DOHH2 (cell line): ENCODE data around the gene RBMS3.

ENCODE experiments used
- H3F3A ChIP-seq: fragments of 200-600 bp; sonication (generic), shearing (Covaris generic); 2 replicates; pipeline ENCODE4 v1.6.0; 2016; ENCODE audit warnings: antibody characterized with exemption, mild to moderate bottlenecking; ENCODE audit not compliant: control insufficient read depth, insufficient read depth
- H3K27ac ChIP-seq: fragments of 200-600 bp; sonication (generic); 2 replicates; pipeline ENCODE4 v1.5.1; 2014; ENCODE audit warnings: low read depth, mild to moderate bottlenecking, low read length, moderate library complexity
- H3K27me3 ChIP-seq: fragments of 200-600 bp; sonication (generic); 2 replicates; pipeline ENCODE4 v1.6.1; 2014; ENCODE audit warnings: mild to moderate bottlenecking, low read length, mixed read lengths; ENCODE audit not compliant: control insufficient read depth
- H3K36me3 ChIP-seq: fragments of 200-600 bp; sonication (generic); 2 replicates; pipeline ENCODE4 v1.6.1; 2014; ENCODE audit warnings: mild to moderate bottlenecking, low read length, moderate library complexity, mixed read lengths; ENCODE audit not compliant: control insufficient read depth
- H3K4me1 ChIP-seq: fragments of 200-600 bp; sonication (generic); 2 replicates; pipeline ENCODE4 v1.6.1; 2014; ENCODE audit warnings: mild to moderate bottlenecking, low read length, mixed read lengths; ENCODE audit not compliant: control insufficient read depth
- H3K4me2 ChIP-seq: fragments of 200-600 bp; sonication (generic); 2 replicates; pipeline ENCODE4 v1.6.0; 2014; ENCODE audit warnings: mild to moderate bottlenecking, low read length, moderate library complexity
- H3K4me3 ChIP-seq: fragments of 200-600 bp; sonication (generic); 2 replicates; pipeline ENCODE4 v1.5.1; 2014; ENCODE audit warnings: mild to moderate bottlenecking, low read length, mixed read lengths
- H3K79me2 ChIP-seq: fragments of 200-600 bp; sonication (generic); 2 replicates; pipeline ENCODE4 v1.6.1; 2014; ENCODE audit warnings: mild to moderate bottlenecking, low read length, mixed read lengths; ENCODE audit not compliant: control insufficient read depth
- H3K9me2 ChIP-seq: fragments of 200-600 bp; sonication (generic); replicated peaks from 2 replicates; pipeline ENCODE4 v1.6.1; 2014; ENCODE audit warnings: mild to moderate bottlenecking, low read length, mixed read lengths; ENCODE audit not compliant: control insufficient read depth
- H3K9me3 ChIP-seq: fragments of 200-600 bp; sonication (generic); 2 replicates; pipeline ENCODE4 v1.6.1; 2014; ENCODE audit warnings: antibody characterized with exemption, low read length, mixed read lengths; ENCODE audit not compliant: control insufficient read depth, insufficient read depth
- H4K20me1 ChIP-seq: fragments of 200-600 bp; sonication (generic); 2 replicates; pipeline ENCODE4 v1.6.0; 2014; ENCODE audit warnings: low read depth, mild to moderate bottlenecking, antibody characterized with exemption, low read length, moderate library complexity; ENCODE audit not compliant: control insufficient read depth, insufficient read depth
- EZH2phosphoT487 ChIP-seq: fragments of 200-600 bp; sonication (generic); IDR thresholded peaks from 2 replicates; pipeline ENCODE4 v1.6.1; 2017; ENCODE audit warnings: borderline replicate concordance, mild to moderate bottlenecking, antibody characterized with exemption, low read length, moderate library complexity, mixed read lengths
- TF ChIP-seq, protein P1 (sequence below): fragments of 200-600 bp; sonication (generic); IDR thresholded peaks from one replicate; pipeline ENCODE4 v1.5.1; 2014; ENCODE audit warnings: antibody characterized with exemption, mild to moderate bottlenecking, low read depth, low read length; ENCODE audit not compliant: poor library complexity, severe bottlenecking

Gene RBMS3

DNA sequence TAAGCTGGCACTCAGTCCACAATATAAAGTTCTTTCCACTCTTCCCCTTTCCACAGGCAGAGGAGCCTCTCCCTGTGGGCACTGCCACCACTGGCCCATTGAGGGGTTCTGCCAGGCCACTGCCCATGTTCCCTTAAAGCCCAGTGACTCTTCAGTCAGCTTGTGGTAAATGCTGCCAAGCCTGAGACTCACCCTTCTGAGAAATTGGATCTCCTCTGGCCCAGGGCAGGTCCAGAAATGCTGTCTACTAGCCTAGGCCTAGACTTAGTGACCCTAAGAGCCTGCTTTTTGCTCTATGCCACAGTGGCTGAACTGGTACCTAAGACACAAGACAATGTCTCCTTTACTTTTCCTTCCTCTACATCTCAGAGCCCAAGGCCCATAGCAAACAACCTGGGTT, 295.8 kb downstream of the RBMS3 start:
- H3K4me2 ChIP-seq: no peak overlapping the region
- no peaks in the 10 kb centered on the region for H3K79me2 ChIP-seq
- no peaks in the 10 kb centered on the region for H3K9me3 ChIP-seq
- no peaks in the 10 kb centered on the region for H4K20me1 ChIP-seq
- H3K4me3 ChIP-seq: no peak overlapping the region
- H3K27ac ChIP-seq: no peak overlapping the region
- H3K36me3 ChIP-seq: no peaks in the 10 kb centered on the region
- H3K27me3 ChIP-seq: no peaks in the 10 kb centered on the region
- no peak for TF ChIP-seq EZH2phosphoT487
- TF ChIP-seq, protein P1, sequence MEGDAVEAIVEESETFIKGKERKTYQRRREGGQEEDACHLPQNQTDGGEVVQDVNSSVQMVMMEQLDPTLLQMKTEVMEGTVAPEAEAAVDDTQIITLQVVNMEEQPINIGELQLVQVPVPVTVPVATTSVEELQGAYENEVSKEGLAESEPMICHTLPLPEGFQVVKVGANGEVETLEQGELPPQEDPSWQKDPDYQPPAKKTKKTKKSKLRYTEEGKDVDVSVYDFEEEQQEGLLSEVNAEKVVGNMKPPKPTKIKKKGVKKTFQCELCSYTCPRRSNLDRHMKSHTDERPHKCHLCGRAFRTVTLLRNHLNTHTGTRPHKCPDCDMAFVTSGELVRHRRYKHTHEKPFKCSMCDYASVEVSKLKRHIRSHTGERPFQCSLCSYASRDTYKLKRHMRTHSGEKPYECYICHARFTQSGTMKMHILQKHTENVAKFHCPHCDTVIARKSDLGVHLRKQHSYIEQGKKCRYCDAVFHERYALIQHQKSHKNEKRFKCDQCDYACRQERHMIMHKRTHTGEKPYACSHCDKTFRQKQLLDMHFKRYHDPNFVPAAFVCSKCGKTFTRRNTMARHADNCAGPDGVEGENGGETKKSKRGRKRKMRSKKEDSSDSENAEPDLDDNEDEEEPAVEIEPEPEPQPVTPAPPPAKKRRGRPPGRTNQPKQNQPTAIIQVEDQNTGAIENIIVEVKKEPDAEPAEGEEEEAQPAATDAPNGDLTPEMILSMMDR: no peak
- no peaks in the 10 kb centered on the region for H3K9me2 ChIP-seq
- H3K4me1 ChIP-seq: no peaks in the 10 kb centered on the region
- H3F3A ChIP-seq: no peaks in the 10 kb centered on the region

DNA sequence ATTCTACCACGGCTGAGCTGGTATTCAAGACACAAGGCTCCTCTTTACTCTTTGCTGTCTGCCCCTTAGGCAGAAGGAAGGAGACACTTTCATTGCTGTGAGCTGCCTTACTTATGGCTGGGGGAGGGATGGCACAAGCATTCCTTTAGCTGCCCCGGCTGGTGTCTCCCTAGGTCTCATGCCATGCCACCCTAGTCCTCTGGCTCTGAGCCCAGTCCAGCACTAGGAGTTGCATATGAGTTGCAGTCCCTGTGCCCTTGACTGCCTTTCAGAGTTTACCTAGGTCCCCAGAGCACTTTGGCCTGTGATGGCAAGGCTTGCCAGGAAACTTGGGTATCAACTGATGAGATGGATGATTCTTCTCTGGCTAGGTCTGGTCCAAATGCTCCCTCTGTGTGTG, 296.4 kb downstream of the RBMS3 start:
- no peak overlapping the region for H3K4me3 ChIP-seq

DNA sequence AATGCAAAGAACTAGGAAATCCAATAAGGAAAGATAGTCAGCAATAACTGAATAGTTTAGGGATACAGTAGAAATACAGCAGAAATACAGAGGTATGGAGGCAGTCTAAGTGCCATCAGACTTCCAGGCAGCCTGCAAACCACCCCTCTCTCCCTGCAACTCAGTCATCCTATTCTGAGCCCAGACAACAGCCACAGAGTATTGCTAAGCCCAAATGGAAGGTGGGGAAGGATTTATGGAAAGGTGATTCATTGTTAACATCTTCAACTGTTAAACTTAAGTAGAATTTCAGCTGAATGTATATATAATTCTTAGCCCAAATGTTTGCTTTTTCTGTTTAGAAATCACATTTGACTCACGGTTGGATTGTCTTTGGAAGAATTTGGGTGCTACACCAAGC, 300.4 kb downstream of the RBMS3 start:
- H3K9me2 ChIP-seq: no peaks in the 10 kb centered on the region
- no peak for TF ChIP-seq EZH2phosphoT487
- TF ChIP-seq, protein P1: no peak
- no peak overlapping the region for H3K27ac ChIP-seq
- no peaks in the 10 kb centered on the region for H4K20me1 ChIP-seq
- no peaks in the 10 kb centered on the region for H3K4me1 ChIP-seq
- no peaks in the 10 kb centered on the region for H3K27me3 ChIP-seq
- no peaks in the 10 kb centered on the region for H3F3A ChIP-seq
- no peaks in the 10 kb centered on the region for H3K9me3 ChIP-seq
- H3K36me3 ChIP-seq: no peaks in the 10 kb centered on the region
- H3K79me2 ChIP-seq: no peaks in the 10 kb centered on the region
- no peak overlapping the region for H3K4me2 ChIP-seq
- H3K4me3 ChIP-seq: no peak overlapping the region

More for the DNA sequence above, 296.4 kb downstream of the RBMS3 start:
- no peaks in the 10 kb centered on the region for H3F3A ChIP-seq
- H3K4me1 ChIP-seq: no peaks in the 10 kb centered on the region
- no peaks in the 10 kb centered on the region for H3K36me3 ChIP-seq
- H4K20me1 ChIP-seq: no peaks in the 10 kb centered on the region
- H3K4me2 ChIP-seq: no peak overlapping the region
- no peak for TF ChIP-seq EZH2phosphoT487
- TF ChIP-seq, protein P1: no peak
- no peaks in the 10 kb centered on the region for H3K9me3 ChIP-seq
- no peak overlapping the region for H3K27ac ChIP-seq
- no peaks in the 10 kb centered on the region for H3K9me2 ChIP-seq
- H3K27me3 ChIP-seq: no peaks in the 10 kb centered on the region
- no peaks in the 10 kb centered on the region for H3K79me2 ChIP-seq

DNA sequence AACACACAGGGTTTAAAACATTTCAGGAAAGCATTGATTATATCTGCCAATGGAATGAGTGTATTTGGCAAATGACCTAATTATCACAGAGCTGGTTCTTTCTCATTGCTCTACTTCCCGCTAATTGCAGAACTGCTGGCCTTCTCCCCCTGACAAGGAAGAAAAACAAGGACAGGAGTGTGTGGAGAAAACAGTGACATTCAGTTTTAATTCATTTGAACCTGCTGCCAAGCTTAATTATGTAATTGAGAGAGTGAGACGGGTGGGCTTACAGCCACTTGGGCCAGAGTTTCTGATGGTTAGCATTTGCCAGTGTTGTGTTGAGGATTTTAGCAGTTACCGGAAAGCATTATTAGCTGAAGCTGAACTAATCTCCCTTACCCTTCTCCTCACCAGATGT, 301.4 kb downstream of the RBMS3 start:
- Histone ChIP-seq H4K20me1 (no peaks in the 10 kb centered on the region), H3K4me2 (no peak overlapping the region), H3K27ac (no peak overlapping the region), H3F3A (no peaks in the 10 kb centered on the region), H3K4me1 (no peaks in the 10 kb centered on the region), H3K9me3 (no peaks in the 10 kb centered on the region), H3K36me3 (no peaks in the 10 kb centered on the region), H3K79me2 (no peaks in the 10 kb centered on the region), H3K9me2 (no peaks in the 10 kb centered on the region), H3K4me3 (no peak overlapping the region), H3K27me3 (no peaks in the 10 kb centered on the region)
- TF ChIP-seq EZH2phosphoT487: no peak
- TF ChIP-seq, protein P1: no peak
